ENCODE results near the gene SVOP.
"Not testable (repeated sequence)": the region's sequence is repeated elsewhere in the genome, so short reads cannot be mapped to it uniquely, and the experiment has no call there.

Gene SVOP

GRCh38 chr12:109029411-109029810, 8.5 kb upstream of the SVOP start:
- no peak for DNase-seq

DNA sequence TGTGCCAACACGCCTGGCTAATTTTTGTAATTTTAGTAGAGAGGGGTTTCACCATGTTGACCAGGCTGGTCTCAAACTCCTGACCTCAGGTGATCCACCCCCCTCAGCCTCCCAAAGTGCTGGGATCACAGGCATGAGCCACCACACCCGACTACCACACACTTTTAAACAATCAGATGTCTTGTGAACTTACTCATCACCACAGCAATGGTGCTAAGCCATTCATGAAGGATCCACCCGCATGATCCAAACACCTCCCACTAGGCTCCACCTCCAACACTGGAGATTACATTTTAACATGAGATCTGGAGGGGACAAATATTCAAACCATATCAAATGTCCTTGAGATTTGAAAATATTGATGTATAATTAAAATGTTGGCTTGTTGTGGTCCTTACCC, 7.8 kb upstream of the SVOP start:
- DNase-seq: not testable (repeated sequence)

GRCh38 chr12:109027767-109028166, 6.9 kb upstream of the SVOP start:
- no peak for DNase-seq

DNA sequence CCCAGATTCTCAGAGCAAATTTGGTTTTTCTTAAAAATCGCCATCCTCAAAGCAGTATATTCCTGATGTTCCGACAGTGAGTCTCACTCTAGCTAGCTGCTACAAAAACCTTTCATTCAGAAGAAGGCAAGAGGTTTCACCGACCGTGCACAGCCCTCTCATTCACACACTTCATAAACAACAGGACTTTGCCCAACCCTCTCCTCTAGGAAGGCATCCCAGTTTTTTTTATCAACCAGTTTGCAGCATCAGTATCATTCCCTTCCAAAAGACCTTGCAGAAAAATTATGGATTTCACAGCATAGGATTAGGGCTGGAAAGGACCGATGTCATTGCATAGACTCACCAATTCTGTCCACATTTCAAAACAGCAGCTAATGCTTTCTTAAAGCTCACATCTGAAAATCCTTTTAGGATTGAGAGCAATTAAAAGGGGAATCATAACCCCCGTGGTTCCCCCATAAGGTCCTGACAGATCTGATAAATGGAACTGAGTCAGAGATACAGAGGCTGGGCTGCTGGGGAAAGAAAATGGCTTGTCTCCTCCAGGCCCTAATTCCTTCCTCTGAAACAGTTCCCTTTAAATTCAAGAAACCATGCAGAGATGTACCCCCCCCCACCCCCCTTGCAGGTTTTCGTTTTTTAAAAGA, 597 bp downstream of the SVOP start:
- no peak for DNase-seq

GRCh38 chr12:109018296-109018695, 2.6 kb downstream of the SVOP start:
- DNase-seq: no peak

DNA sequence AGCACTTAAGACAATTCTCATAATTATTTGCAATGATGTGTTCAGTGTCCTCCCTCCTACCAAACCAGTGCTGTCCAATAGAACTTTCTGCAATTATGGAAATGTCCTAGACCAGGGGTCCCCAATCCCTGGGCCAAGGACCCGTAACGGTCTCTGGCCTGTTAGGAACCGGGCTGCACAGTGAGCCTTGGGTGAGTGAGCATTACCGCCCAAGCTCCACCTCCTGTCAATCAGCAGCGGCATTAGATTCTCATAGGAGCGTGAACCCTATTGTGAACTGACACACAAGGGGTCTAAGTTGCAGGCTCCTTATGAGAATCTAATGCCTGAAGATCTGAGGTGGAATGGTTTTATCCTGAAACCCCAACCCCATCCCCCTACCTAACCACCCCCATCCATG, 3.9 kb downstream of the SVOP start:
- DNase-seq: no peak

DNA sequence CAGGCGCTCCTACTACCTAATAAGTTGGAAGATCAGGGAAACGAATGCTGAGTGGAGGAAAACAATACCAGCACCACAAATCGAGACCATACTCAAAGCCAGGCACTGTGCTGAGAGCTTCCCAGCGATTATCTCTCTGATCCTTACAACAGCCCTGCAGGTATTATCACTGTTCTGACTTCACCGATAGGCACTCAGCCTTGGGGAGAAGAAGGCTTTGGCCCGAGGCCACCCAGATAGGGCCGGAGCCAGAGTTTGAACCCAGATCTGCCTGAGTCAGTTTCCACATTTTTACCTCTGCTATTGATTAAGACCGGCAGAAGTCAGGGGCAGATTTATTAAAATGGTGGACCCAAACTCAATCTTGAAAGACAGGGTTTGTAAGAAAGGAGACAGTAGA, 4.9 kb downstream of the SVOP start:
- DNase-seq: no peak

DNA sequence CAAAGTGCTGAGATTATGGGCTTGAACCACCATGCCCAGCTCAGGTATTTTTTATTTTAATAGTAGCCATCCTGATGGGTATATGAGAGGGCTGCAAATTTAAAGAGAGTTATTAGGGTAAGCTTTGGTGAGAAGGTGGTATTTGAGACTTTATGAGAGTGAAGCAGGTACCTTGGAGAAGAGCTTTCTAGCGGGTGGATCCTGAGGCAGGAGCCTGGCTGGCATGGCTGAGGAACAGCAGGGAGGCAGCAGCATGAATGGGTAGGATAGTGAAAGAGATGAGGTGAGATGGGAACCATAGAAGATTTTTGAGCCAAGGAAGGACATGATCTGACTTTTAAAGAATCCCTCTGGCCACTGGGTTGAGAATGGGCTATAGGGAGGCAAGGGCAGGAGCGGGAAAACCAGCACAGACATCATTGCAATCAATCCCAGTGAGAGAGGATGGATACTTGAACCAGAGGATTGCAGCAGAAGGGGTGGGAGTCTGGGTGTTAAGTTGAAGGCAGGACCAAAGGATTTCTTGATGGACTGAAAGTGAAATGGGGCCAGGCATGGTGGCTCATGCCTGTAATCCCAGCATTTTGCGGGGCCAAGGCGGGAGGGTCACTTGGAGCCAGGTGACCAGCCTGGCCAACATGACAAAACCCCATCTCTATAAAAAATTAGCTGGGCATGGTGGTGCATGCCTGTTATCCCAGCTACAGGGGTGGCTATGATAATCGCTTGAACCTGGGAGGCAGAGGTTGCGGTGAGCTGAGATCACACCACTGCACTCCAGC, 5.7 kb downstream of the SVOP start:
- DNase-seq: no peak

DNA sequence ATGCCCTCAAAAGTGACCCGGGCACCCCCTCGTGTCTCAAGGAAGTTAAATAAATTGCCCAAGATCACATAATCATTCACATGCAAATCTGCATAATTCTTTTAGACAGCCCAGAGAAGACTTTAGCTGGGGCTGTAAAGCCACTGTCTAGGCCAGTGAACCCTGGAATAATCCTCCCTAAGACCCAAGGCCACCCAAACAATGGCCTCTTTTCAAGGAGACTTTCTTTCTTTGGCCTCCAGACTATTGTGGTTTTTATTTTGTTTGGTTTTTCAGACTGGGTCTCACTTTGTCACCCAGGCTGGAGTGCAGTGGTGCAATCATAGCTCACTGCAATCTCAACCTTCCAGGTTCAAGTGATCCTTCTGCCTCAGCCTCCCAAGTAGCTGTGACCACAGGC, 10.6 kb downstream of the SVOP start:
- no peak for DNase-seq

- DNase-seq: no peak
Measured at GRCh38 chr12:109009766-109010165, 11.1 kb downstream of the SVOP start.

GRCh38 chr12:109004017-109004416, 16.9 kb downstream of the SVOP start:
- DNase-seq: no peak

- no peak for DNase-seq
Measured at GRCh38 chr12:108996320-108996719, 24.5 kb downstream of the SVOP start.

DNA sequence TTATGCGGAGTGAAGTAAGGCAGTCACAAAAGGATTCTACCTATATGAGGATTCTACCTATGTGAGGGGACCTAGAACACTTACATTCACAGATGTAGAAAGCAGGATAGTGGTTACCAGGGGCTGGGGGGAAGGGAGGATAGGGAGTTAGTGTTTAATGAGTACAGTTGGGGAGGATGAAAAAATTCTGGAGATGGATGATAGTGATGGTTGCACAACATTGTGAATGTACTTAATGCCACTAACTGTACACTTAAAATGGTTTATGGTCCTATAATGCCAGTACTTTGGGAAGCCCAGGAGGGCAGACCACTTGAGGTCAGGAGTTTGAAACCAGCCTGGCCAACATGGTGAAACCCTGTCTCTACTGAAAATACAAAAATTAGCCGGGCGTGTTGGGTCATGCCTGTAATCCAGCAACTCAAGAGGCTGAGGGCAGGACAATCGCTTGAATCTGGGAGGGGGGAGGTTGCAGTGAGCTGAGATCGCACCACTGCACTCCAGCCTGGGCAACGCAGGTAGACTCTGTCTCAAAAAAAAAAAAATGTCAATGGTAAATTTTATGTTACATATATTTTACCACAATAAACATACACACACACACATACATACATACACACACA, 25.4 kb downstream of the SVOP start:
- no peak for DNase-seq

DNA sequence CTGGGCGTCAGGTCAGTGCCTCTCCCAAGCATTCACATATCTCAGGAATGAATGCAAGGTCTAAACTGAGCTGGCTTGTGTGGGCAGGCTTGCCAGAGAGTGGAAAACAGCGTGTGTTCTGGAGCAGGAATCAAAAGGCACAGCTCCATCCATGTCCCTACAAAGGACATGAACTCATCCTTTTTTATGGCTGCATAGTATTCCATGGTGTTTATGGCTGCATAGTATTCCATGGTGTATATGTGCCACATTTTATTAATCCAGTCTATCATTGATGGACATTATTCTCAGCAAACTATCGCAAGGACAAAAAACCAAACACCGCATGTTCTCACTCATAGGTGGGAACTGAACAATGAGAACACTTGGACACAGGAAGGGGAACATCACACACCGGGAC, 30.8 kb downstream of the SVOP start:
- DNase-seq: not testable (repeated sequence)

DNA sequence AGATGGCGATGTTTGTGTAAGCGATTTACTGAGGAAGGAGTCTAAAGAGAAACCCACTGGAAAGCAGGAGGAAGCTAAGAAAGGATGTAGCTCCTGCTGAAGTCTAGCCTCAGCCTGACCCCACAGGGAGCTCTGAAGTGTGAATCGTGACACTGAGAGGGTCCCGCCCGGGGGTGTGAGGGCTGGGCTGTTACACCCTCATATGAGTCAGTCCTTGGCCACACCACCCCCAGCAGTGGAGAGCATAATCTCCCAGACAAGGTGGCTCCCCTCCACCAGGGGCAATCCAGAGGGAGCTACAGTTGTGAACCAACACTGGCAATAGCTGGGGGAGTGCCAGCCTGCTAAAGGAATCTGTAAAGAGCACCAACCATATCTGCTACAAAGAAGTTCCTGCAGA, 31.5 kb downstream of the SVOP start:
- DNase-seq: no peak

DNA sequence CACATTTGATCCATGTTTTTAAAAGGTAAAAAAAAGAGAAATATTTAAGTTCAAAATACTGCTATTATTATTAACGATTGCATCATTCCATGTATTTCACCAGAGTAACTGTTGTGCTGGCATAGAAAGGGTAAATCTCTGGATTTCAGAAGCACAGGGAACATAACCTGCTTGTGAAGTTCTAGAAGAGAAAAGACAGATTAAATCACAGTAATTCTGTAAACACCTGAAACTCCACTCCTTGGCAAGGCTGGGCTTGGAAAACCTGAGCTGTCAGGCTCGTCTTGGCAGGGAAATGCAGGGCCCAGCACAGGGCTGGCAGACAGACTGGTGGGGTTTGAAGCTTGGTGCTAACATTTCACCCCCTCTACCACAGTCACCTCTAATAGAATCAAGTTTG, 35.1 kb downstream of the SVOP start:
- DNase-seq: no peak

DNA sequence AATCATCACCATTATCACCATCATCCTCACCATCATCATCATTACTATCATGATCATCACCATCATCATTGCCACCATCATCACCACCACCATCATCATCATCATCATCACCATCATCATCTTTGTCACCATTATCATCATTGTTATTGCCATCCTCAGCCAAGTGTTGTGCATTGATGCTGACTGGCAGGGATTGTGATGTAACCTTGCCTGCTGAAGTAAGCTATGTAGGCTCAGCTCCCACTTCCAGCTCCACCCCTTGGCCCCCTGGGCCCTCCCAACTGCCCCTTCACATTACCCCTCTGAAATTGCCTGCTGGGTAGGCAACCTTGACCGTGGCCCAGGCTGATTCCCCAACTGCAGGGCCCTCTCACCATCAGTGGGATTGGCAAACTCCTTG, 37.6 kb downstream of the SVOP start:
- no peak for DNase-seq

DNA sequence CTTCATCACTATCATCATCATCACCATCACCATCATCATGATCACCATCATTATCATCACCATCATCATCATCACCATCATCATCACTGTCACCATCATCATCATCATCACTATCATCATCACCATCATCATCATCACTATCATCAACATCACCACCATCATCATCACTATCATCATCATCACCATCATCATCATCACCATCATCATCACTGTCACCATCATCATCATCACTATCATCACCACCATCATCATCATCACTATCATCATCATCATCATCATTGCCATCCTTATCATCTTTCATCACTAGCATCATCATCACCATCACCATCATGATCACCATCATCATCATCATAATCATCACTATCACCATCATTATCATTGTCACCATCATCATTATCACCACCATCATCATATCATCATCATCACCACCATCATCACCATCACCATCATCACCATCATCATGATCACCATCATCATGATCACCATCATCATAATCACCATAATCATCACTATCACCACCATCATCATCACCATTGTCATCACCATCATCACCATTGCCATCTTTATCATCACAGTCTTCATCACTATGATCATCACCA, 38.1 kb downstream of the SVOP start:
- DNase-seq: no peak

GRCh38 chr12:108981835-108982234, 39.0 kb downstream of the SVOP start:
- DNase-seq: no peak

- no peak for DNase-seq
Measured at GRCh38 chr12:108980831-108981618, 39.8 kb downstream of the SVOP start.

GRCh38 chr12:108977360-108977759, 43.5 kb downstream of the SVOP start:
- no peak for DNase-seq

DNA sequence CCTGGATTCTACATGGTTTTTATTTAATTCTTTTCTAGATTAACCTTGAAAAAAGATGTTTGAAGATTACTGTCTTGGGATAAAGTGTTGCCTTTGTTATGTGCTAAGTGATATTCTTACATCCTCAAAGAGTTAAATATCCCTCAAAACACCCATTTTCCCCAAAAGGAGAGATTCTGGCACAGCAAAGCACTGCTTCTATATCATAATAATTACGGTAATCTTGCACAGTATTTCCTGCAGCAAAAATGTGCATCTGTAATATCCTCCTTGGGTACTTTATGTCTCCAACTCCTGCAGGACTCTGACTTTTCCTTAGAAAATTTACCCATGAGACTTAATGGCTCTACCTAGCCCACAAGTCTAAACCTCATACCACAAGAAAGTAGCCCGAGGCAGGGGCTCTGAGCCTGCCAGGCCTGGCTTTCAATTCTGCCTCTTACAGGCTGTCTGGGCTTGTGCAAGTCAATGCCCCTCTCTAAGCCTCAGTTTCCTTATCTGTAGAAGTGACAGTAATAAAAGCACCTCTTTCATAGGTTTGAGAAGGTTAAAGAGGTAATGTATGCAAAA, 45.8 kb downstream of the SVOP start:
- no peak for DNase-seq
